Trophoblast cell (in vitro differentiated cells and primary cell): ENCODE results near the gene ST7.

ENCODE experiments used
- DNase-seq, 2 donors: peaks; one replicate each; pipeline ENCODE4 v3.0.0-alpha.2; 2016
- H2AFZ ChIP-seq: 2 replicates; pipeline ENCODE4 v1.6.1; 2013; ENCODE audit warnings: low read length, moderate library complexity, mild to moderate bottlenecking; ENCODE audit not compliant: insufficient read depth, poor library complexity
- H2AK5ac ChIP-seq: 2 replicates; pipeline ENCODE4 v1.6.1; 2013; ENCODE audit warnings: mild to moderate bottlenecking, low read length
- H2BK120ac ChIP-seq: 2 replicates; pipeline ENCODE4 v1.6.1; 2013; ENCODE audit warnings: low read length, mild to moderate bottlenecking, moderate library complexity; ENCODE audit not compliant: insufficient read depth, poor library complexity
- H2BK12ac ChIP-seq: 2 replicates; pipeline ENCODE4 v1.6.1; 2013; ENCODE audit warnings: mild to moderate bottlenecking, low read length, moderate library complexity
- H2BK5ac ChIP-seq: 2 replicates; pipeline ENCODE4 v1.6.1; 2013; ENCODE audit warnings: low read length, low read depth, moderate library complexity, mild to moderate bottlenecking; ENCODE audit not compliant: poor library complexity
- H3K14ac ChIP-seq: 2 replicates; pipeline ENCODE4 v1.6.1; 2013; ENCODE audit warnings: mild to moderate bottlenecking, low read length
- H3K18ac ChIP-seq: 2 replicates; pipeline ENCODE4 v1.6.1; 2013; ENCODE audit warnings: mild to moderate bottlenecking, low read length
- H3K23ac ChIP-seq: 2 replicates; pipeline ENCODE4 v1.6.1; 2013; ENCODE audit warnings: low read length
- H3K27ac ChIP-seq: 2 replicates; pipeline ENCODE4 v1.5.1; 2013; ENCODE audit warnings: low read depth, mild to moderate bottlenecking, inconsistent platforms, low read length, moderate library complexity
- H3K27me3 ChIP-seq: 2 replicates; pipeline ENCODE4 v1.6.1; 2013; ENCODE audit warnings: inconsistent platforms, mild to moderate bottlenecking, low read length, moderate library complexity; ENCODE audit not compliant: insufficient read depth
- H3K36me3 ChIP-seq, 2 experiments: 1 replicate in 1 of 2; 2 replicates in 1 of 2; pipeline ENCODE4 v1.6.1; 2013; ENCODE audit warnings: low read length in 2 of 2, mild to moderate bottlenecking in 2 of 2, moderate library complexity in 1 of 2; ENCODE audit not compliant: insufficient read depth in 2 of 2, control insufficient read depth in 1 of 2
- H3K4ac ChIP-seq: 2 replicates; pipeline ENCODE4 v1.6.1; 2013; ENCODE audit warnings: low read depth, mild to moderate bottlenecking, low read length, moderate library complexity
- H3K4me1 ChIP-seq, 2 experiments: 1 replicate in 1 of 2; 2 replicates in 1 of 2; pipeline ENCODE4 v1.6.1; 2013; ENCODE audit warnings: low read length in 2 of 2, mild to moderate bottlenecking in 2 of 2, moderate library complexity in 1 of 2; ENCODE audit not compliant: insufficient read depth in 2 of 2, control insufficient read depth in 1 of 2
- H3K4me2 ChIP-seq: 2 replicates; pipeline ENCODE4 v1.6.1; 2013; ENCODE audit warnings: inconsistent platforms, mild to moderate bottlenecking, low read length, moderate library complexity
- H3K4me3 ChIP-seq: 2 replicates; pipeline ENCODE4 v1.5.1; 2013; ENCODE audit warnings: mild to moderate bottlenecking, low read depth, low read length, inconsistent platforms
- H3K79me1 ChIP-seq: one replicate; pipeline ENCODE4 v1.6.1; 2013; ENCODE audit warnings: low read length
- H3K79me2 ChIP-seq: 2 replicates; pipeline ENCODE4 v1.6.1; 2013; ENCODE audit warnings: low read length, mild to moderate bottlenecking; ENCODE audit not compliant: control insufficient read depth, insufficient read depth, poor library complexity
- H3K9ac ChIP-seq: 2 replicates; pipeline ENCODE4 v1.6.1; 2013; ENCODE audit warnings: mild to moderate bottlenecking, low read length
- H3K9me3 ChIP-seq: 2 replicates; pipeline ENCODE4 v1.6.1; 2013; ENCODE audit warnings: low read depth, mild to moderate bottlenecking, control low read depth, inconsistent platforms, low read length; ENCODE audit not compliant: insufficient read depth
- H4K12ac ChIP-seq: 2 replicates; pipeline ENCODE4 v1.6.1; 2013; ENCODE audit warnings: low read depth, mild to moderate bottlenecking, low read length, moderate library complexity
- H4K8ac ChIP-seq: 2 replicates; pipeline ENCODE4 v1.6.1; 2013; ENCODE audit warnings: low read depth, mild to moderate bottlenecking, low read length, moderate library complexity
- H4K91ac ChIP-seq: one replicate; pipeline ENCODE4 v1.6.1; 2013; ENCODE audit warnings: low read depth, mild to moderate bottlenecking, low read length, moderate library complexity
- WGBS: extraction: QIAGEN DNeasy Blood & Tissue Kit; methylation state at CpG from one replicate; pipeline ENCODE4 v1.1.7; 2013; ENCODE audit warnings: missing lambda C conversion rate; ENCODE audit not compliant: insufficient read length, insufficient coverage; ENCODE audit errors: extremely low coverage; 5-methylcytosine and 5-hydroxymethylcytosine counted together

Gene ST7

DNA sequence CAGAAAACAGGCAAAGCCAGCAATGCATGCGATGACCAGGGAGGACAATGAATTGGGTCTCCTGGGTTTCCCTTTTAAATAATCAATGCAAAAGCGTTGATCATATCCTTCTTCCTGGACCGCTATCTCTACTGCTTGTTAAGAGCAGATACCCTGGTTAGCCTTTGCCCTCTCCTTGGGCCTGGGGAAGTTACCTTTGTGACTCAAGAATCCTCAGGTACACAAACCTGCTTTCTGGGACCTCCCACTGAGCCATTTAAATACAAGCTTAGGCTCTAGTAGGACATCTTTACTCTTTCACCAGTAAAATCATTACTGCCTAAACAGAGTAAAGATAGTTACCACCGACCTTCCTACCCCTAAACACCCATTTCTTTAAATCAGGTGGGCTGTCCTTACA is 195.7 kb downstream of the ST7 start:
- H2BK5ac ChIP-seq: no peak overlapping the region
- DNase-seq: no peak
- H3K79me1 ChIP-seq: no peaks in the 10 kb centered on the region
- H4K8ac ChIP-seq: no peak overlapping the region
- no peak overlapping the region for H4K12ac ChIP-seq
- no peak overlapping the region for H3K4me3 ChIP-seq
- no peak overlapping the region for H2BK12ac ChIP-seq
- no peak overlapping the region for H3K27ac ChIP-seq
- H3K27me3 ChIP-seq: no peaks in the 10 kb centered on the region
- no peaks in the 10 kb centered on the region for H3K36me3 ChIP-seq
- H4K91ac ChIP-seq: no peak overlapping the region
- no peaks in the 10 kb centered on the region for H3K9me3 ChIP-seq
- no peak overlapping the region for H3K9ac ChIP-seq
- no peak overlapping the region for H3K18ac ChIP-seq
- H3K23ac ChIP-seq: no peak overlapping the region
- H2AK5ac ChIP-seq: no peak overlapping the region
- no peak overlapping the region for H3K4me2 ChIP-seq
- H3K79me2 ChIP-seq: no peaks in the 10 kb centered on the region
- no peak overlapping the region for H3K4ac ChIP-seq
- no peak overlapping the region for H2AFZ ChIP-seq
- no CpG with 5 or more reads among the region's 4 CpGs for WGBS
- no peak overlapping the region for H2BK120ac ChIP-seq
- no peak overlapping the region for H3K14ac ChIP-seq
- H3K4me1 ChIP-seq: peaks cover 0 to 6% of the 10 kb centered on the region in 2 experiments

DNA sequence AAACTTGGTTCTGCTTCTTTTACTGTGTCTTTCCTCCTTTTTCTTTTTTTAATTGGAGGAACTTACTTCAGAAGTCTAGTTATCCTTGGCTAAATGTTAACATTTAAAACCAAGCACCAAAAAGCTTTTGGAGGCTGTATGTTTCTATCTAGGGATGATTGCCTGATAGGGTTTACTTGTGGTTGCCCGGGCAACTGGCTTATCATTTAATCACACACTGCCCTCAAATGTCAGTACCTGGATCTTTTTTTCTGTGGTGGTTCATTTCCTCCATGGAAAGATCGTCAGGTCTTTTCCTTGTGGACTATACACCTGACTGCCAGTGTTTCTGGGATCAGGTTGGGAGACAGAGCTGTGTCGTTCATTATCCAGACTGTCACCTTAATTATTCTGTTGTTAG is 196.4 kb downstream of the ST7 start:
- H2BK5ac ChIP-seq: no peak overlapping the region
- H3K79me1 ChIP-seq: no peaks in the 10 kb centered on the region
- no peak overlapping the region for H4K12ac ChIP-seq
- H3K23ac ChIP-seq: no peak overlapping the region
- no peaks in the 10 kb centered on the region for H3K36me3 ChIP-seq
- H3K4me3 ChIP-seq: no peak overlapping the region
- no peak overlapping the region for H2BK12ac ChIP-seq
- H3K9ac ChIP-seq: no peak overlapping the region
- no peak overlapping the region for H3K14ac ChIP-seq
- H3K9me3 ChIP-seq: no peaks in the 10 kb centered on the region
- no peak overlapping the region for H2AK5ac ChIP-seq
- H3K27ac ChIP-seq: no peak overlapping the region
- WGBS: no CpG with 5 or more reads among the region's 3 CpGs
- H4K8ac ChIP-seq: no peak overlapping the region
- H2BK120ac ChIP-seq: no peak overlapping the region
- no peak for DNase-seq
- H3K18ac ChIP-seq: no peak overlapping the region
- H4K91ac ChIP-seq: no peak overlapping the region
- H3K79me2 ChIP-seq: no peaks in the 10 kb centered on the region
- H2AFZ ChIP-seq: no peak overlapping the region
- no peak overlapping the region for H3K4me2 ChIP-seq
- no peaks in the 10 kb centered on the region for H3K27me3 ChIP-seq
- no peak overlapping the region for H3K4ac ChIP-seq
- H3K4me1 ChIP-seq: peaks cover 0 to 6% of the 10 kb centered on the region in 2 experiments

DNA sequence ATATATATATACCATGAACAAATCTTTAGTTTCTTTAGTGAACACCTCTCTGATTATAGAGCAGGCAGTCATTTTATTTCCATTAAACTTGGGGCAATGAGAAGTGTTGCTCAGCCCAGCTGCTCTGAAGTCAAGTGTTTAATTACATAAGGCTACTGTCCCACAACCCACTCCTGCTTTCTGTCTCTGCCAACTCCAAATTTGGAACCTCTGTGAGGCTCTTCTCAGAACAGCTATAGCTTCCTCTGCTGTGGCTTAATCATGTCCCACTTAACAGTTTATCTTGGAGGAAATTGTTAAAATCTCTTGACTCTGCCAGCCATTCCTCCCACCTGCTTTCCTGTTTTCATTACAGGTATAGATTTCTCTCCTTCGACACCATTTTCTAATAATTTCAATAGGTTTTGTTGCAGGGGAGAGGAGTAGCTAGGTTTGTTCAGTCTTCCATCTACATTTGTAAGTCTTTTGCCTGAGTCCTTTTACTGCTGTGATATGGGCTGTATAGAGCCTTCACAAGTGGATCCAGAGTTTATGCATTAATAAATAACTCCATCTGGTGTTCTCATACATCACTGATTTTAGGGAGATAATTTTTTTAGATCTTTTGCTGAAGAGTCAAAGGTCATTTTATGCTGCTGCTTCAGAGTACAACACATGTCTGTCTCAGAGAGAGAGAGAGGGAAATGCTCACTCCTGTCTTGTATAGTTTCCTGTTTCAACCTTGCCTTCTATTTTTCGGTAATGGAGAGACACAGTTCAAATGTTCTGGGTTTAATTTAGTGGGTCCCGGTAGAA is 199.1 kb downstream of the ST7 start:
- H2AFZ ChIP-seq: no peak overlapping the region

DNA sequence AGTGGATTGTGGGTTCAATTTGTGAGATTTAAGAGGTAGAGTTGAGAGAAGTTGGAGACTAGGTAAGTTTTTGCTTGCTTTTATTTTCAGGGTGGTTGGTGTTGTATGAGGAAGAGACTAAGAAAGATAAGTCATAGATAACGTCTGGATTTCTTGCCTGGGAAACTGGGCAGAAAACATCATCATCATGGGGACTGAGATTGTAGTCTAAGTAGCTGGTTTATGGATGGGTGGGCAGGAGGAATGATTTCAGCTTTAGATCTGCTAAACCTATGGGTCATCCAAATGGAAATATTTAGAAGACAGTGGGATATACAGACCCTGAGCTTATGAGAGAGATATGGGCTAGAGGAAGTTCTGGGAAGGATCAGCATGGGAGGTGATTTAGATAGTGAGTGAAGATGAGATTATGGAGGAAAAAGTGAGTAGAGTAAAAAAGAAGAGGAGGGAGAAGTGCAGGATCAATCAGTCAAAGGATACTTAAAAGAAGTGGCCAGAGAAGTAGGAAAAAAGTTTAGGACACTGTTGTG is 199.8 kb downstream of the ST7 start:
- Histone ChIP-seq H2BK12ac (no peak overlapping the region), H3K4me1 (peaks cover 0 to 2% of the 10 kb centered on the region in 2 experiments), H4K8ac (no peak overlapping the region), H3K27ac (no peak overlapping the region), H3K4me2 (no peak overlapping the region), H3K9ac (no peak overlapping the region), H2AFZ (no peak overlapping the region), H3K4ac (no peak overlapping the region), H3K4me3 (no peak overlapping the region), H3K14ac (no peak overlapping the region), H3K79me1 (no peaks in the 10 kb centered on the region), H2BK5ac (no peak overlapping the region), H3K9me3 (no peaks in the 10 kb centered on the region), H3K36me3 (no peaks in the 10 kb centered on the region), H4K12ac (no peak overlapping the region), H2BK120ac (no peak overlapping the region), H3K79me2 (no peaks in the 10 kb centered on the region), H4K91ac (no peak overlapping the region), H3K18ac (no peak overlapping the region), H2AK5ac (no peak overlapping the region), H3K23ac (no peak overlapping the region), H3K27me3 (no peaks in the 10 kb centered on the region)
- no CpG with 5 or more reads among the region's 1 CpG for WGBS
- DNase-seq: no peak

More for the DNA sequence above, 199.1 kb downstream of the ST7 start:
- H3K23ac ChIP-seq: no peak overlapping the region
- no peaks in the 10 kb centered on the region for H3K9me3 ChIP-seq
- no peaks in the 10 kb centered on the region for H3K79me2 ChIP-seq
- no peak overlapping the region for H2AK5ac ChIP-seq
- H3K79me1 ChIP-seq: no peaks in the 10 kb centered on the region
- H4K12ac ChIP-seq: no peak overlapping the region
- H2BK120ac ChIP-seq: no peak overlapping the region
- H3K27ac ChIP-seq: no peak overlapping the region
- no peak overlapping the region for H3K4me2 ChIP-seq
- no peak overlapping the region for H2BK12ac ChIP-seq
- H3K36me3 ChIP-seq: no peaks in the 10 kb centered on the region
- DNase-seq: no peak
- no peak overlapping the region for H3K4me3 ChIP-seq
- WGBS: no CpG with 5 or more reads among the region's 3 CpGs
- H3K18ac ChIP-seq: no peak overlapping the region
- no peak overlapping the region for H3K4ac ChIP-seq
- H3K4me1 ChIP-seq: peaks cover 0 to 2% of the 10 kb centered on the region in 2 experiments
- no peak overlapping the region for H3K9ac ChIP-seq
- no peak overlapping the region for H4K8ac ChIP-seq
- no peak overlapping the region for H3K14ac ChIP-seq
- no peaks in the 10 kb centered on the region for H3K27me3 ChIP-seq
- H2BK5ac ChIP-seq: no peak overlapping the region
- H4K91ac ChIP-seq: no peak overlapping the region
